Progenitor cell of endocrine pancreas (in vitro differentiated cells): ENCODE results near the gene C2orf92. TPM values are rescaled to one million over a fixed set of nuclear protein-coding genes. Genes with fewer than 3 reads are reported as not detected.

Source experiments
- DNase-seq: peaks from one replicate; pipeline ENCODE4 v3.0.0; 2021; ENCODE audit warnings: low spot score; ENCODE audit not compliant: unreplicated experiment
- H3K27ac Mint-ChIP-seq: 2 replicates; pipeline ENCODE4 v1.8.0; 2021; ENCODE audit warnings: mild to moderate bottlenecking, moderate library complexity, mixed read lengths
- H3K27me3 Mint-ChIP-seq: 2 replicates; pipeline ENCODE4 v1.8.0; 2021; ENCODE audit warnings: mixed read lengths
- H3K36me3 Mint-ChIP-seq: 2 replicates; pipeline ENCODE4 v1.8.0; 2022; ENCODE audit warnings: mixed read lengths; ENCODE audit not compliant: insufficient read depth
- H3K4me1 Mint-ChIP-seq: 2 replicates; pipeline ENCODE4 v1.8.0; 2021; ENCODE audit warnings: low read depth, mixed read lengths
- H3K4me3 Mint-ChIP-seq: 2 replicates; pipeline ENCODE4 v1.8.0; 2021; ENCODE audit warnings: low read depth, mild to moderate bottlenecking, moderate library complexity, mixed read lengths
- H3K9me3 Mint-ChIP-seq: 2 replicates; pipeline ENCODE4 v1.8.0; 2021; ENCODE audit warnings: low read depth, mixed read lengths
- total RNA-seq: library from RNA; stranded (reverse); gene quantifications from 2 replicates; pipeline ENCODE4 v1.2.1, GENCODE V29; 2021
- TF ChIP-seq, protein P1 (sequence below): fragments of 200-600 bp; sonication (generic); IDR thresholded peaks from one replicate; pipeline ENCODE4 v1.5.0; 2021; ENCODE audit warnings: antibody characterized with exemption, mild to moderate bottlenecking; ENCODE audit not compliant: unreplicated experiment

Gene C2orf92
- total RNA-seq, 1 donor from 2014 or later: 15.9 TPM

DNA sequence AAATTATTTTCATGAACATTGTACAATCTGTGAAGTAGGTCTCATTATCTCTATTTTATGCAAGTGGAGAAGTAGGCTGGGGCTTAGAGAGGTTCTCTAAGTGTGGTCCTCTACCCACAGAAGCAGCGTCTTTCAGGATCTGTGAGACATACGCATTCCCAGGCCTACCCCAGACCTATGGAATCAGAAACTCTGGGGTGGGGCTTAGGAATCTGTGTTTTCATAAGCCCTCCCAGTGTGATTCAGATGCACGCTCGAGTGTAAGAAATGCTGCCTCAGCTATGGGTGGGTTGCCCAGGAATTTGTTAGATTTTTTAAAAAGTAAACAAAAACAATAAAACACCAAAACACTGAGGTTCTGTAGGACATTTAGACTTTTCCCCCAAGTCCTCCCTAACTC, 29.0 kb downstream of the C2orf92 start:
- H3K36me3 Mint-ChIP-seq: no peaks in the 10 kb centered on the region
- H3K27ac Mint-ChIP-seq: no peak overlapping the region
- no peaks in the 10 kb centered on the region for H3K27me3 Mint-ChIP-seq
- no peak for DNase-seq
- TF ChIP-seq, protein P1, sequence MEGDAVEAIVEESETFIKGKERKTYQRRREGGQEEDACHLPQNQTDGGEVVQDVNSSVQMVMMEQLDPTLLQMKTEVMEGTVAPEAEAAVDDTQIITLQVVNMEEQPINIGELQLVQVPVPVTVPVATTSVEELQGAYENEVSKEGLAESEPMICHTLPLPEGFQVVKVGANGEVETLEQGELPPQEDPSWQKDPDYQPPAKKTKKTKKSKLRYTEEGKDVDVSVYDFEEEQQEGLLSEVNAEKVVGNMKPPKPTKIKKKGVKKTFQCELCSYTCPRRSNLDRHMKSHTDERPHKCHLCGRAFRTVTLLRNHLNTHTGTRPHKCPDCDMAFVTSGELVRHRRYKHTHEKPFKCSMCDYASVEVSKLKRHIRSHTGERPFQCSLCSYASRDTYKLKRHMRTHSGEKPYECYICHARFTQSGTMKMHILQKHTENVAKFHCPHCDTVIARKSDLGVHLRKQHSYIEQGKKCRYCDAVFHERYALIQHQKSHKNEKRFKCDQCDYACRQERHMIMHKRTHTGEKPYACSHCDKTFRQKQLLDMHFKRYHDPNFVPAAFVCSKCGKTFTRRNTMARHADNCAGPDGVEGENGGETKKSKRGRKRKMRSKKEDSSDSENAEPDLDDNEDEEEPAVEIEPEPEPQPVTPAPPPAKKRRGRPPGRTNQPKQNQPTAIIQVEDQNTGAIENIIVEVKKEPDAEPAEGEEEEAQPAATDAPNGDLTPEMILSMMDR: no peak
- H3K4me3 Mint-ChIP-seq: no peak overlapping the region
- H3K9me3 Mint-ChIP-seq: no peaks in the 10 kb centered on the region
- H3K4me1 Mint-ChIP-seq: peaks cover 7% of the 10 kb centered on the region

DNA sequence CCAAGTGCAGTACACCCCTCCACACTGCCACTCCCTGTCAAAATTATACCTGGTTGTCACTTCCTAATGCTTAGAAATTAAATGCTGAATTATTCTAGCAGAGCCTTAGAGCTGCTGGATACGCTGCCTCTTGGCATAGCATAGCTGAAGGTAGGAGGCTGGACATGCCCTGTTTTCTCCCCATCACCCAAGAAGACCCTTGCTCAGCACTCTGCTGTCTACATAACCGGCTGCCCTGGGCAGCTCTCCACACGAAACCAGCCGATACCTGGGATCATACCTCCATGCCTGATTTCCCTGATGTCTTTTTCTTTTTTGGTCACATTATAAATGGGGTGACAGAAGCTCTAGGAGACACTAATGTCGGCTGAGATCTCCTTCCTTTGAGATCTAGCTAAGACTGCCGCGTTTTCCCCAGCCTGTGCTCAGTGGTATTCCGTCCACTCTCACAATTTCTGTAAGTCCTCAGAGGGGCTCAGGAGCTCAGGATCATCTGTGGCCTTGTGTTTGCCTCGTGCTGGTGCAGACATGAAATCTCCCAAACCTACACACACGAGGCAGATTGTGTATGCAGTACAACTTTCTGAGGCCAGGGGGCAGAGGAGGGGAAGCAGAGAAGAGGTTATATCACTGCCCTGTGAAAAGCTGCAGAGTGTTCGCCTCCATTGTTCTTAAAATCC, 30.4 kb downstream of the C2orf92 start:
- Mint-ChIP-seq H3K36me3 (no peaks in the 10 kb centered on the region), H3K27ac (no peak overlapping the region), H3K9me3 (no peaks in the 10 kb centered on the region), H3K4me1 (peaks cover 7% of the 10 kb centered on the region), H3K4me3 (no peak overlapping the region), H3K27me3 (no peaks in the 10 kb centered on the region)
- peak; percentile 46 for DNase-seq
- TF ChIP-seq, protein P1: peak; percentile 76

DNA sequence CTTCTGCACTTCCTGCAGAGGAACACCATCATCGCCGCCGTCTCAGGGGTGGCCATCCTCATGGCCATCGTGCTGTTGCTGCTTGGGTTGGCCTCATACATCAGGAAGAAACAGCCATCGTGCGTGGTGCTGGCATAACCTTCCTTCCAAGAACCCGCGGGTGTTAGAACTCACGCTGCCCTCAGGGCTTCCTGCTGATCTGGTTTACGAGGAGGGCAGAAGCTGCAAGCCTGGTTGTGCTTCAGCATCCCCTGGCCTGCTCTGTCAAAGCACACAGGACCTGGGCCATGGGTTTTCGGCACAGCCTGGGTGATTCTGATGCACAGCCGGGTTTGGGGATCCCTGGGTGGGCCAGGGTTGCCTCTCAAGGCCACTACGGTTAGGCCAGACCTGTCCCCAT, 31.7 kb downstream of the C2orf92 start:
- Mint-ChIP-seq H3K4me3 (no peak overlapping the region), H3K27me3 (no peaks in the 10 kb centered on the region), H3K27ac (peak overlapping the region; percentile 65), H3K9me3 (no peaks in the 10 kb centered on the region), H3K4me1 (peaks cover 7% of the 10 kb centered on the region), H3K36me3 (no peaks in the 10 kb centered on the region)
- no peak for DNase-seq
- TF ChIP-seq, protein P1: no peak

DNA sequence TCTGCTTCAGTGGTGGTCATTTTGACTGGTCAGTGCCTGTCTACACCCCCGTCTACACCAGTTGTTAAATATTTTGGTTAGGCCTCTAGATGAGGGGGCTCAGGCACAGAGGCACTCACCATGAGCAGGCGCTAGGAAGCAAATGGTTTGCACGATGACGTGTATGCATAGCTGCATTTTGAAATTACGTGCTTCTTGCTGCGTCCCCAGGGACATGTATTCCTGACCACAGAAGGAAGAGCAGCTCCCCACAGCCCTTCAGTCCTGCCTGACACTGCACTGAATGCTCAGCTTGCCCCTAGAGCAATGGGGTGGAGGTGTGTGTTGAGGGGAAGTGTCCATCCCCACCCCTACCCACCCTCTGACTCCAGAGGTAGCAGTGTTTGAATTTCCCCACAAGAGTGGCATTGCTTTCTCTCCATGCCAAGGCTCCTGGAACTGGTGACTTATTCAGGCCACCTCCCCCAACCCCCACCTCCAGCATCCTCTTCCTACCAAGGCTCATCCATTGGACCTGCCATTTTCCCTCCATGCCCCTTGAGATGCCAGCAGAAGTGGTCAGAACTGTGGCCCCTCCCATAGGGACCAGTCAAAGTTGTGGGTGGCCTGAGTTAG, 32.4 kb downstream of the C2orf92 start:
- H3K4me3 Mint-ChIP-seq: no peak overlapping the region
- no peaks in the 10 kb centered on the region for H3K27me3 Mint-ChIP-seq
- no peaks in the 10 kb centered on the region for H3K9me3 Mint-ChIP-seq
- H3K4me1 Mint-ChIP-seq: peaks cover 6% of the 10 kb centered on the region
- TF ChIP-seq, protein P1: no peak
- no peak overlapping the region for H3K27ac Mint-ChIP-seq
- no peaks in the 10 kb centered on the region for H3K36me3 Mint-ChIP-seq
- DNase-seq: no peak

DNA sequence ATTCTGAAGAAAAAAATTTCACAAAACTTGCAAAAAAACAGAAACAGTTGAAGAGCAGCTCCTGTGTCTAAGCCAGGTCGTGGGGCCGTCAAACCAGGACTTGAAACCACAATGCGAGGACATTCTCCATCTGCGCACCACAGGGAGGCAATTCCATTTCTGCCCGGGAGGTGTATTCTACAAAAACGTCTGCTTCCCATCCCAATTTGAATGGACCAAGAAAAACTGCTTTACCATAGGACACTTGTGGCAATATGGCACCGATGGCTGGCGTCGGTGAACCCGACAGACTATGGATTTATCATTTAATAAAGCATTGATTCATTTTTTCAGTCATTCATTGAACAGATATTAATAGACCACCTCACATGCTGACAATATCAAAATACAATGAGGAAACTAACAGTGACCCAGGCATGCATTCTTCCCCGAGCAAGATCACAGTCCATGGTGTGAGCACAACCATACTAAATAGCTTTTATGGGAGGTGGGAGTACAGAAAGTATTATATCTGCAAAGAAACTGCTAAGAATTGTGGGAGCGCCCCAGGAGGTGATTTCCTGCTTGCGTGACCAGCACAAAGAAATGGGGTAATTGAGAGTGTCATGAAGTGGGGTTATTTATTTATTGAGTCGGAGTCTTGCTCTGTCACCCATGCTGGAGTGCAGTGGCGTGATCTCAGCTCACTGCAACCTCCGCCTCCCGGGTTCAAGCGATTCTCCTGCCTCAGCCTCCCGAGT, 33.4 kb downstream of the C2orf92 start:
- Mint-ChIP-seq H3K4me1 (peaks cover 4% of the 10 kb centered on the region), H3K27ac (no peak overlapping the region), H3K27me3 (no peaks in the 10 kb centered on the region), H3K36me3 (no peaks in the 10 kb centered on the region), H3K4me3 (no peak overlapping the region), H3K9me3 (no peaks in the 10 kb centered on the region)
- TF ChIP-seq, protein P1: no peak
- DNase-seq: no peak
